Measurements from ENCODE around the gene FRMD5.

Gene FRMD5

DNA sequence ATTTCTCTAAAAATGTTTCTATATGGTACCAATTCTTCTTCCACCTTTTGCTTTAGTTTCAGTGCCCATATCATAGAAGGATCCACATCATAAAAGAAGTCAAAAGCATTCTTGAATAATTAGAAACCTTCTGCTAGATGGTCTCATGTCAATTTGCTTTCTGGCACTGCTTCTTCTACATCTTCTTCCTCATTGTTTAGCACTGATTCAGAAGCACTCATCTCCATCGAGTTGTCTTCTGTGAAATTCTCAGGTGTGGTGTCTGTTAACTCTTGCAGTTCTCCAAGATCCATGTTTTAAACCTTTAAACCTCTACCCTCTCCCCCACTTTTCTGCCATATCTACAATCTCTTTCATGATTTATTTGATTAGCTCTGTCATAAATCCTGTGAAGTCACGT lies 213.5 kb downstream of the FRMD5 start:
- no peak overlapping the region for H3K4me3 ChIP-seq (ENCODE audit: extremely low read depth, insufficient read depth, low read length, poor library complexity, severe bottlenecking)
- 87 to 88% methylated on average over 2 of the region's 2 CpGs for WGBS, 2 experiments (ENCODE audit: insufficient coverage in 2 of 2)
- no peaks in the 10 kb centered on the region for H3K36me3 ChIP-seq (ENCODE audit: control insufficient read depth, insufficient read depth, low read length)

GRCh38 chr15:43977072-43977884 lies 217.8 kb downstream of the FRMD5 start:
- Histone ChIP-seq H3K9me3 (ENCODE audit: control insufficient read depth, low read length) (no peaks in the 10 kb centered on the region), H3K36me3 (ENCODE audit: control insufficient read depth, insufficient read depth, low read length) (no peaks in the 10 kb centered on the region), H3K4me1 (ENCODE audit: control insufficient read depth, insufficient read depth, low read length, poor library complexity, severe bottlenecking) (no peaks in the 10 kb centered on the region), H3K27ac (ENCODE audit: low read depth, low read length, severe bottlenecking) (no peak overlapping the region), H3K4me3 (ENCODE audit: extremely low read depth, insufficient read depth, low read length, poor library complexity, severe bottlenecking) (no peak overlapping the region)
- 75 to 100% methylated on average over 1 to 2 of the region's 5 CpGs for WGBS, 2 experiments (ENCODE audit: insufficient coverage in 2 of 2)

More for the DNA sequence above, 213.5 kb downstream of the FRMD5 start:
- H3K4me1 ChIP-seq (ENCODE audit: control insufficient read depth, insufficient read depth, low read length, poor library complexity, severe bottlenecking): no peaks in the 10 kb centered on the region
- no peak overlapping the region for H3K27ac ChIP-seq (ENCODE audit: low read depth, low read length, severe bottlenecking)
- H3K9me3 ChIP-seq (ENCODE audit: control insufficient read depth, low read length): no peaks in the 10 kb centered on the region

DNA sequence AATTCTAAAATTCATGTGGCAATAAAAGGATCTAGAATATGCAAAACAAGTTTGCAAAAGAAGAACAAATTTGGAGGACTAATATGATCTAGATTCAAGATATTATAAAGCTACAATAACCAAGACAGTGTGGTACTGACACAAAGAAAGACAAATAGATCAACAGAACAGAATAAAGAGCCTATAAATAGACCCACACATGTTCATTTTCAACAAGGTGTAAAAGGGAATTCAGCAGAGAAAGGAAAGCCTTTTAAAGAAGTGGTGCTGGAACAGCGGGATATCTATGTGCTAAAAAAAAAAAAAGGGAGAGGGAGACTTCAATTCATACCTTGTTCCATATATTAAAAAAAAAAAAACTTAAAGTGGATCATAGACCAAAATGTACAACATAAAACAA lies 219.3 kb downstream of the FRMD5 start:
- no peaks in the 10 kb centered on the region for H3K9me3 ChIP-seq (ENCODE audit: control insufficient read depth, low read length)
- no CpG with 5 or more reads among the region's 1 CpG for WGBS, 2 experiments (ENCODE audit: insufficient coverage in 2 of 2)
- H3K36me3 ChIP-seq (ENCODE audit: control insufficient read depth, insufficient read depth, low read length): no peaks in the 10 kb centered on the region
- H3K4me1 ChIP-seq (ENCODE audit: control insufficient read depth, insufficient read depth, low read length, poor library complexity, severe bottlenecking): no peaks in the 10 kb centered on the region
- H3K27ac ChIP-seq (ENCODE audit: low read depth, low read length, severe bottlenecking): no peak overlapping the region
- H3K4me3 ChIP-seq (ENCODE audit: extremely low read depth, insufficient read depth, low read length, poor library complexity, severe bottlenecking): no peak overlapping the region

GRCh38 chr15:43975326-43975725 lies 219.7 kb downstream of the FRMD5 start:
- H3K4me3 ChIP-seq (ENCODE audit: extremely low read depth, insufficient read depth, low read length, poor library complexity, severe bottlenecking): no peak overlapping the region
- H3K9me3 ChIP-seq (ENCODE audit: control insufficient read depth, low read length): no peaks in the 10 kb centered on the region
- no peaks in the 10 kb centered on the region for H3K4me1 ChIP-seq (ENCODE audit: control insufficient read depth, insufficient read depth, low read length, poor library complexity, severe bottlenecking)
- no CpG with 5 or more reads among the region's 4 CpGs for WGBS, 2 experiments (ENCODE audit: insufficient coverage in 2 of 2)
- H3K36me3 ChIP-seq (ENCODE audit: control insufficient read depth, insufficient read depth, low read length): no peaks in the 10 kb centered on the region
- no peak overlapping the region for H3K27ac ChIP-seq (ENCODE audit: low read depth, low read length, severe bottlenecking)

DNA sequence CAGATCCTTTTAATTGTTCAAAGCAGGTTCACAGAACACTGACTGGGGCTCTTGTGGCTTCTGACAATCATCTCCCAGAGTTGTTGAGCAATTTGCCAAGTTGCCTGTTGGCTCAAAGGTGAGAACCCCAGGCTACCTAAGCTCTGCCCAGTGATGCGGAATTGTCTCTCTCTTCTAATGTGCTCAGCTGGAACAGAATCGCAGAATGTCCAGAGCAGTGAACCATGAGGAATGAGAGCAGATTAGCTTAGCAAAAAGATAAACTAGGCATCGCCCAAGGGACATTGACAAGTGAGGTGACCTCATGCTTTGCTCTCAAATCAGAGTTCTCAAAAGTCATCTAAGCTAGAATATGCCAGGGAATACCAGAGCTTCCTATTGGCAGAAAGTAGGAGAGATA lies 220.2 kb downstream of the FRMD5 start:
- Histone ChIP-seq H3K9me3 (ENCODE audit: control insufficient read depth, low read length) (no peaks in the 10 kb centered on the region), H3K4me3 (ENCODE audit: extremely low read depth, insufficient read depth, low read length, poor library complexity, severe bottlenecking) (no peak overlapping the region), H3K36me3 (ENCODE audit: control insufficient read depth, insufficient read depth, low read length) (no peaks in the 10 kb centered on the region), H3K4me1 (ENCODE audit: control insufficient read depth, insufficient read depth, low read length, poor library complexity, severe bottlenecking) (no peaks in the 10 kb centered on the region), H3K27ac (ENCODE audit: low read depth, low read length, severe bottlenecking) (no peak overlapping the region)
- WGBS, 2 experiments (ENCODE audit: insufficient coverage in 2 of 2): 83 to 96% methylated on average over 3 of the region's 3 CpGs

DNA sequence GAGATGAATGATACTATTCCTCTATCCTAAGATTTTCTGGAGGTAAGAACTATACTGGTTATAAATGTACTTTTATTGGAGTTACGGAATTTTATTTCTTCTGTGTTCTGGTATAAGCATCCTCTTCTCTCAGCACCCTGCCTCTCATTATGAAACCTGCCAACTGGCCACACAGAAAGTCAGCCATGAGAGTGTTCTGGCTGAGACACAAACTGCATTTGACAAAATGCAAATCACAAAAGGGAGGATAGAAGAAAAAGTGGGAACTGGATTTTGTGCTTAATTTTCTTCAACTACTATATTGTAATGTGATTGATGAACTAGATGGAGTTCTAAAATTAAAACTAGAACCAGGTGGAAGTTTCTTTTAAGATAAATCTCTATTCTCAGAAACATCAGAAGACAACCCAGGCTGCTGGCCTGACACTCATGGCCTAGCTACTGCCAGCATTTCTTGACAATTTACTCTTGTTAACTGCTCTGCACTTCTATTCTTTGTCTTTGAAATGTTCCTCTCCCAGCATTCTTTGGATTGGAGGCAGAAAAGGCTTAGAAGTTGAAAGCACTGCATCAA lies 225.2 kb downstream of the FRMD5 start:
- Histone ChIP-seq H3K4me3 (ENCODE audit: extremely low read depth, insufficient read depth, low read length, poor library complexity, severe bottlenecking) (no peak overlapping the region), H3K27ac (ENCODE audit: low read depth, low read length, severe bottlenecking) (no peak overlapping the region), H3K4me1 (ENCODE audit: control insufficient read depth, insufficient read depth, low read length, poor library complexity, severe bottlenecking) (no peaks in the 10 kb centered on the region), H3K9me3 (ENCODE audit: control insufficient read depth, low read length) (no peaks in the 10 kb centered on the region), H3K36me3 (ENCODE audit: control insufficient read depth, insufficient read depth, low read length) (no peaks in the 10 kb centered on the region)
- no CpG with 5 or more reads among the region's 1 CpG for WGBS, 2 experiments (ENCODE audit: insufficient coverage in 2 of 2)

DNA sequence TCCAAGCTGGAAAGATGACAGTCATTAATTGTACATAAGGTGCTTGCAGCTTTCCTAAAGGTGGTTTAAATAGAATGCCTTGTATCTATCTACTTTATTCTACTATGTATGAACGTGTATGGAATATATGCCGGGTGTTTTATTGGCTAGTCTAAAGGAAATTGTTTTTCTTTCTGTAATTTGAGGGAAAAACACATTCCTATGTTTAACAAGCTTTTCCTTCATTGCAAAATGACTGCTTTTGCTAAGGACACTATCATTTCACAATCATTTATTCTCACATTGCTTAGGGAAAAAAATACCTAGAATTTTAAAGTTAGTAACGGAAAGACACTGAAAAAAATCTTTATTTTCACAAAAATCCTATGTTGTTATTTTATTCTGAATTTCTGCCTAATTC lies 226.5 kb downstream of the FRMD5 start:
- Histone ChIP-seq H3K36me3 (ENCODE audit: control insufficient read depth, insufficient read depth, low read length) (no peaks in the 10 kb centered on the region), H3K4me3 (ENCODE audit: extremely low read depth, insufficient read depth, low read length, poor library complexity, severe bottlenecking) (no peak overlapping the region), H3K4me1 (ENCODE audit: control insufficient read depth, insufficient read depth, low read length, poor library complexity, severe bottlenecking) (no peaks in the 10 kb centered on the region), H3K27ac (ENCODE audit: low read depth, low read length, severe bottlenecking) (no peak overlapping the region), H3K9me3 (ENCODE audit: control insufficient read depth, low read length) (no peaks in the 10 kb centered on the region)
- WGBS, 2 experiments (ENCODE audit: insufficient coverage in 2 of 2): no CpG with 5 or more reads among the region's 3 CpGs

- Histone ChIP-seq H3K4me3 (ENCODE audit: extremely low read depth, insufficient read depth, low read length, poor library complexity, severe bottlenecking) (no peak overlapping the region), H3K36me3 (ENCODE audit: control insufficient read depth, insufficient read depth, low read length) (no peaks in the 10 kb centered on the region), H3K4me1 (ENCODE audit: control insufficient read depth, insufficient read depth, low read length, poor library complexity, severe bottlenecking) (no peaks in the 10 kb centered on the region), H3K9me3 (ENCODE audit: control insufficient read depth, low read length) (no peaks in the 10 kb centered on the region), H3K27ac (ENCODE audit: low read depth, low read length, severe bottlenecking) (no peak overlapping the region)
These were observed 228.4 kb downstream of the FRMD5 start for GRCh38 chr15:43966646-43967045.

GRCh38 chr15:43958861-43959330 lies 236.2 kb downstream of the FRMD5 start:
- WGBS, 2 experiments (ENCODE audit: insufficient coverage in 2 of 2): no CpG with 5 or more reads among the region's 2 CpGs
- H3K27ac ChIP-seq (ENCODE audit: low read depth, low read length, severe bottlenecking): no peak overlapping the region
- no peaks in the 10 kb centered on the region for H3K36me3 ChIP-seq (ENCODE audit: control insufficient read depth, insufficient read depth, low read length)
- no peak overlapping the region for H3K4me3 ChIP-seq (ENCODE audit: extremely low read depth, insufficient read depth, low read length, poor library complexity, severe bottlenecking)
- H3K4me1 ChIP-seq (ENCODE audit: control insufficient read depth, insufficient read depth, low read length, poor library complexity, severe bottlenecking): no peaks in the 10 kb centered on the region
- H3K9me3 ChIP-seq (ENCODE audit: control insufficient read depth, low read length): no peaks in the 10 kb centered on the region

- Histone ChIP-seq H3K27ac (ENCODE audit: low read depth, low read length, severe bottlenecking) (no peak overlapping the region), H3K36me3 (ENCODE audit: control insufficient read depth, insufficient read depth, low read length) (no peaks in the 10 kb centered on the region), H3K4me3 (ENCODE audit: extremely low read depth, insufficient read depth, low read length, poor library complexity, severe bottlenecking) (no peak overlapping the region), H3K9me3 (ENCODE audit: control insufficient read depth, low read length) (no peaks in the 10 kb centered on the region), H3K4me1 (ENCODE audit: control insufficient read depth, insufficient read depth, low read length, poor library complexity, severe bottlenecking) (no peaks in the 10 kb centered on the region)
- WGBS, 2 experiments (ENCODE audit: insufficient coverage in 2 of 2): 80% methylated on average over 1 of the region's 1 CpG; no CpG with 5 or more reads in 1 of the 2 experiments
These were observed 237.3 kb downstream of the FRMD5 start for GRCh38 chr15:43957724-43958123.

DNA sequence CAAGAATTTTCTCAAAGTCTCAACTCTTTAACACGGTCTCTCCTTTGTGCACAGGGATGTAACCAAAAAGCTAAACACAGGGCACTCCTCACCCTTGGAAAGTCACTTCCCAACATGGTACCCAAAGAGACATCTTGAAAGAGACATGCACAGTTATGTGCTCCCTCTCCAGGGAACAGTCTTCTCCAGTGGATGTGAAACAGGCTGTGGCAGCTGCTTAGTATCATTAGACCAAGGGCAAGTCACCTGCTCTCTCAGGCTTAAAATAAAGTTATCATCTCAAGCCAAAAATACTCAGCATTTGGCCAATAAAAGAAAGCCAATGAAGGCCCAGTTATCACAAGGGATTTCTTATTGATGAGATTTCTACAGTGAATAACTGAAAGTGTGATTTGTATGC lies 239.9 kb downstream of the FRMD5 start:
- Histone ChIP-seq H3K4me3 (ENCODE audit: extremely low read depth, insufficient read depth, low read length, poor library complexity, severe bottlenecking) (no peak overlapping the region), H3K27ac (ENCODE audit: low read depth, low read length, severe bottlenecking) (no peak overlapping the region), H3K36me3 (ENCODE audit: control insufficient read depth, insufficient read depth, low read length) (no peaks in the 10 kb centered on the region), H3K4me1 (ENCODE audit: control insufficient read depth, insufficient read depth, low read length, poor library complexity, severe bottlenecking) (no peaks in the 10 kb centered on the region), H3K9me3 (ENCODE audit: control insufficient read depth, low read length) (no peaks in the 10 kb centered on the region)
- 83 to 100% methylated on average over 1 of the region's 1 CpG for WGBS, 2 experiments (ENCODE audit: insufficient coverage in 2 of 2)
